ENCODE measurements around the gene ISY1. TPM values are rescaled to one million over a fixed set of nuclear protein-coding genes. Genes with fewer than 3 reads are reported as not detected.
A peak's percentile ranks its signal among the peaks of the same experiment; 100 is the strongest.

The ISY1 gene
- total RNA-seq, 4 donors from 2014 or later, result 22.6 to 30.4 (median 25.7) TPM

DNA sequence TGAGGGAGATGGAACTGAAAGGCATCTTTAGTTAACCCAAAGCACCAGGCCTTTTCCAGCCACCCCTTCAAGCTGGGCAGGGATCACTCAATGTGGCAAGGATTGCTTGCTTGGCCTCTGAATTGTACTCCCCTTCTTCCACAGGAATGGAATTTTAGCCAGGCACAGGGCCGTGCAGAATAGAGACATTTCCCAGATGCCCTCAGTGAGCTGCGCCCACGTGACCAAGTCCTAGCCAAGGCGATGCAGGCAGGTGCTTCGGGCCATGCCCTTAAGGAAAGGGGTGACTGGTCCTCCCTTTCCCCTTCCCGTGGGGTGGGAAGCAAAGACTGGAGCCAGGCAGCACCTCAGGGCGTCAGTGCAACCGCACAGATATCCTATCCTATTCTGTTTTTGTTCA is 82.4 kb downstream of the ISY1 start:
- no peak overlapping the region for H3K4me3 ChIP-seq
- TF ChIP-seq EP300 (IDR thresholded peaks at IDR 0.05), result no peak
- TF ChIP-seq POLR2AphosphoS5 (IDR thresholded peaks at IDR 0.05), result peak; percentile 38
- H3K4me1 ChIP-seq, result peaks cover 0 to 23% (median 0%) of the 10 kb centered on the region in 3 donors
- peak overlapping the region in 1 of 4 donors; percentile 73 for H3K27ac ChIP-seq
- H3K36me3 ChIP-seq, result no peaks in the 10 kb centered on the region
- ATAC-seq, result peak; percentile 60
- no peaks in the 10 kb centered on the region for H3K27me3 ChIP-seq
- WGBS, 2 donors (ENCODE audit: low coverage in 1 of 2), result 30 to 60% methylated on average over 2 of the region's 8 CpGs
- no peaks in the 10 kb centered on the region for H3K9me3 ChIP-seq

Other genes with a start within 250 kb of the ISY1 start
- 1 to 10 TPM in 3 of 4 donors, under 1 TPM in 1; 0.96 to 3.3 (median 2.3) TPM for gene CFAP92, start 167.0 kb downstream of the ISY1 start, total RNA-seq
- gene EFCC1, start 159.8 kb downstream of the ISY1 start, total RNA-seq, result 10 to 100 TPM in 1 of 4 donors, 1 to 10 TPM in 3; 4.8 to 10.3 (median 6.5) TPM
- gene GP9, start 100.3 kb downstream of the ISY1 start, total RNA-seq, result not detected
- gene RAB43, start 39.3 kb downstream of the ISY1 start, total RNA-seq, result 10 to 100 TPM; 10.3 to 17.9 (median 15.7) TPM
- gene CNBP, start 22.8 kb upstream of the ISY1 start, total RNA-seq, result 100 to 1,000 TPM; 420 to 667 (median 590) TPM
- 10 to 100 TPM; 64.6 to 95.8 (median 74.0) TPM for gene COPG1, start 88.5 kb upstream of the ISY1 start, total RNA-seq
- 10 to 100 TPM; 25.3 to 35.7 (median 30.2) TPM for gene HMCES, start 117.8 kb upstream of the ISY1 start, total RNA-seq